K562 (cell line): ENCODE results near the gene ARL5C. TPM values are rescaled to one million over a fixed set of nuclear protein-coding genes. Genes with fewer than 3 reads are reported as not detected.

ENCODE experiments used
- ADNP ChIP-seq: fragments of 200-800 bp; sonication (Bioruptor generic); IDR thresholded peaks from 2 replicates; pipeline ENCODE4 v1.6.1; 2016; ENCODE audit warnings: missing genetic modification characterization, missing compliant biosample characterization
- ARNT ChIP-seq, 2 experiments: fragments of 450-650 bp; IDR thresholded peaks; 2 replicates each; pipeline ENCODE4 v1.6.1; 2016; ENCODE audit warnings: mild to moderate bottlenecking in 1 of 2
- CBX3 ChIP-seq, 2 experiments: IDR thresholded peaks; 1 replicate in 1 of 2; 2 replicates in 1 of 2; pipeline ENCODE4 v1.6.1; 2012; ENCODE audit warnings: inconsistent platforms in 2 of 2, low read length in 2 of 2, borderline replicate concordance in 1 of 2, control low read depth in 1 of 2
- CHD2 ChIP-seq: IDR thresholded peaks from 2 replicates; pipeline ENCODE4 v1.6.1; 2011; ENCODE audit warnings: low read depth, low read length
- COPS2 ChIP-seq: fragments of 450-650 bp; conservative IDR thresholded peaks from 2 replicates; pipeline ENCODE4 v1.6.1; 2016; ENCODE audit warnings: mild to moderate bottlenecking, moderate library complexity
- CUX1 ChIP-seq: fragments of 200-800 bp; sonication (Bioruptor generic); IDR thresholded peaks from 2 replicates; pipeline ENCODE4 v1.6.1; 2016; ENCODE audit warnings: missing genetic modification characterization, missing compliant biosample characterization
- DACH1 ChIP-seq: fragments of 450-650 bp; IDR thresholded peaks from 2 replicates; pipeline ENCODE4 v1.6.1; 2018; ENCODE audit not compliant: partially characterized antibody
- ETV5 ChIP-seq: sonication (generic); formaldehyde crosslinking; IDR thresholded peaks from 2 replicates; pipeline ENCODE4 v1.4.0; 2020; ENCODE audit warnings: low read depth, mild to moderate bottlenecking, missing genetic modification reagents
- FOXJ3 ChIP-seq: sonication (generic); formaldehyde crosslinking; IDR thresholded peaks from 2 replicates; pipeline ENCODE4 v1.4.0; 2020; ENCODE audit warnings: mild to moderate bottlenecking, missing genetic modification reagents
- HCFC1 ChIP-seq: IDR thresholded peaks from 2 replicates; pipeline ENCODE4 v1.6.1; 2012; ENCODE audit warnings: low read depth, low read length, improper control_type of control experiment
- HINFP ChIP-seq: fragments of 450-650 bp; conservative IDR thresholded peaks from 2 replicates; pipeline ENCODE4 v1.6.1; 2016; ENCODE audit warnings: missing genetic modification characterization, low read depth, mild to moderate bottlenecking, control low read depth, missing compliant biosample characterization
- MYBL2 ChIP-seq, 2 experiments: fragments of 450-650 bp in 1 of 2; sonication (generic) in 1 of 2; formaldehyde crosslinking in 1 of 2; IDR thresholded peaks; 2 replicates each; pipeline versions ENCODE4 v1.6.1 to v1.8.1; 2017 to 2022; ENCODE audit warnings: borderline replicate concordance in 1 of 2, inconsistent platforms in 1 of 2, low read depth in 1 of 2, mild to moderate bottlenecking in 1 of 2, missing genetic modification reagents in 1 of 2, moderate library complexity in 1 of 2
- PCBP1 ChIP-seq: fragments of 200-400 bp; formaldehyde crosslinking; IDR thresholded peaks from 2 replicates; pipeline ENCODE4 v1.6.1; 2018; ENCODE audit warnings: mild to moderate bottlenecking, low read depth, low read length; ENCODE audit not compliant: poor library complexity, severe bottlenecking
- POLR2AphosphoS5 ChIP-seq: IDR thresholded peaks from 2 replicates; pipeline ENCODE4 v1.6.1; 2011; ENCODE audit warnings: mild to moderate bottlenecking, low read depth, low read length, moderate library complexity; ENCODE audit not compliant: control insufficient read depth, insufficient read depth
- PTRF ChIP-seq: fragments of 450-650 bp; IDR thresholded peaks from 2 replicates; pipeline ENCODE4 v1.6.1; 2016; ENCODE audit warnings: mild to moderate bottlenecking, missing genetic modification characterization, missing compliant biosample characterization
- PYGO2 ChIP-seq: fragments of 450-650 bp; IDR thresholded peaks from 2 replicates; pipeline ENCODE4 v1.6.1; 2016; ENCODE audit warnings: mild to moderate bottlenecking, missing genetic modification characterization, moderate library complexity, missing compliant biosample characterization
- SRSF1 ChIP-seq: fragments of 200-400 bp; formaldehyde crosslinking; IDR thresholded peaks from 2 replicates; pipeline ENCODE4 v1.6.1; 2017; ENCODE audit warnings: mild to moderate bottlenecking, low read depth, low read length, moderate library complexity
- USF2 ChIP-seq: sonication (generic); formaldehyde crosslinking; IDR thresholded peaks from 2 replicates; pipeline ENCODE4 v1.5.0; 2020; ENCODE audit warnings: missing genetic modification reagents
- ZFX ChIP-seq: sonication (generic); formaldehyde crosslinking; IDR thresholded peaks from 2 replicates; pipeline ENCODE4 v1.8.0; 2022; ENCODE audit warnings: mild to moderate bottlenecking, missing genetic modification reagents, moderate library complexity
- ZNF232 ChIP-seq: sonication (generic); formaldehyde crosslinking; IDR thresholded peaks from 2 replicates; pipeline ENCODE4 v1.8.0; 2022; ENCODE audit warnings: mild to moderate bottlenecking, missing genetic modification reagents
- ZNF76 ChIP-seq: fragments of 250-450 bp; sonication (Bioruptor Pico); IDR thresholded peaks from 2 replicates; pipeline ENCODE4 v1.4.0; 2020; ENCODE audit warnings: mild to moderate bottlenecking, moderate library complexity, borderline replicate concordance
- ZNF79 ChIP-seq: fragments of 250-450 bp; sonication (Bioruptor Pico); IDR thresholded peaks from 2 replicates; pipeline ENCODE4 v1.4.0; 2020; ENCODE audit warnings: low read depth, mild to moderate bottlenecking, moderate library complexity
- polyA plus RNA-seq, 8 experiments: library from polyadenylated mRNA; depleted of rRNA in 4 of 8; stranded (reverse) in 5 of 8; unstranded in 3 of 8; fragments of >200 nt; fragmentation: Nextera tagmentation in 2 of 8; fragmentation: Illumina TruSeq in 1 of 8; extraction: Ambion mirVana in 2 of 8; extraction: Trizol in 1 of 8; gene quantifications; 2 replicates each; pipeline versions ENCODE4 v1.2.1 to v1.2.3, GENCODE V29; 2011 to 2014; ENCODE audit warnings: inconsistent platforms in 1 of 8, missing spikeins in 1 of 8
- total RNA-seq, 7 experiments: library from RNA; depleted of rRNA in 6 of 7; stranded (reverse); fragments of >200 nt in 6 of 7; fragmentation: Illumina TruSeq in 2 of 7; extraction: Trizol in 2 of 7; gene quantifications; 2 replicates each; pipeline versions ENCODE4 v1.2.1 to v1.2.3, GENCODE V29; 2011 to 2021; ENCODE audit warnings: low replicate concordance in 1 of 7

ARL5C gene
- total and polyA plus RNA-seq, 9 of the 15 experiments (the other 6 are each of a cell fraction or from before 2014, with no cell fraction given): not detected

GRCh38 chr17:39153599-39154051 is 12.3 kb downstream of the ARL5C start (continued):
- TF ChIP-seq CUX1 (CRISPR knock-in tag) (no peak), CBX3 (IDR thresholded peaks at IDR 0.05; ENCODE audit: borderline replicate concordance in 1 of 2, low read length in 2 of 2) (peak in 1 of 2 experiments; percentile 21; a peak in 1 of 3 replicates), PTRF (no peak), DACH1 (no peak), CHD2 (0 out of 2 replicates have a peak, but pooled peaks have one; percentile 29), PYGO2 (tag) (no peak), COPS2 (no peak), ARNT (IDR thresholded peaks at IDR 0.05) (peak in 1 of 2 experiments; percentile 55; a peak in 2 of 4 replicates), PCBP1 (no peak), ZNF79 (CRISPR knock-in tag) (no peak), SRSF1 (no peak), ZFX (CRISPR knock-in tag) (no peak), ZNF76 (CRISPR knock-in tag) (no peak), HCFC1 (no peak; the same call in 1 of the 2 replicates), POLR2AphosphoS5 (no peak), USF2 (CRISPR knock-in tag) (no peak), FOXJ3 (no peak), HINFP (tag) (no peak), ADNP (tag) (peak; percentile 60; the same call in 1 of the 2 replicates), ETV5 (CRISPR knock-in tag) (no peak), MYBL2 (IDR thresholded peaks at IDR 0.05; ENCODE audit: low read depth) (no peak), MYBL2 (CRISPR knock-in tag; IDR thresholded peaks at IDR 0.05; ENCODE audit: borderline replicate concordance) (no peak), ZNF232 (CRISPR knock-in tag) (no peak)
